Measurements from ENCODE around the gene LRRC4B. TPM values are rescaled to one million over a fixed set of nuclear protein-coding genes. Genes with fewer than 3 reads are reported as not detected.

LRRC4B gene
- total RNA-seq, 2 donors from 2014 or later = 2.3 to 7.0 TPM

- H3K9ac ChIP-seq (ENCODE audit: extremely low read depth, low read length, poor library complexity, severe bottlenecking) = no peak overlapping the region
- H3K27ac Mint-ChIP-seq = no peak overlapping the region
- peaks cover 4% of the 10 kb centered on the region for H3K36me3 Mint-ChIP-seq (ENCODE audit: low read depth)
- no peak for TF ChIP-seq CTCF (conservative IDR thresholded peaks at IDR 0.05)
- H3K4me3 Mint-ChIP-seq = no peak overlapping the region
- H3K36me3 ChIP-seq (ENCODE audit: control insufficient read depth, insufficient read depth, low read length) = no peaks in the 10 kb centered on the region
- peaks cover 11% of the 10 kb centered on the region for H3K27me3 ChIP-seq (ENCODE audit: control insufficient read depth, insufficient read depth, low read length, poor library complexity, severe bottlenecking)
- DNase-seq = no peak
- H3K9me3 Mint-ChIP-seq = peaks cover 28% of the 10 kb centered on the region
- peaks cover 10% of the 10 kb centered on the region for H3K9me3 ChIP-seq (ENCODE audit: control insufficient read depth, low read length)
- no peaks in the 10 kb centered on the region for H3K4me1 ChIP-seq (ENCODE audit: control insufficient read depth, insufficient read depth, low read length)
- 74 to 84% methylated on average over 3 to 4 of the region's 4 CpGs for WGBS, 2 experiments (ENCODE audit: insufficient coverage in 1 of 2, insufficient read length in 1 of 2)
- peaks cover 65% of the 10 kb centered on the region for H3K27me3 Mint-ChIP-seq (ENCODE audit: insufficient read depth)
- H3K27ac ChIP-seq (ENCODE audit: low read depth, low read length) = no peak overlapping the region
- H3K4me1 Mint-ChIP-seq = no peaks in the 10 kb centered on the region
- no peak overlapping the region for H3K4me3 ChIP-seq (ENCODE audit: low read length)
Observed at GRCh38 chr19:50602935-50603334, 34.7 kb upstream of the LRRC4B start.

- H3K36me3 ChIP-seq (ENCODE audit: control insufficient read depth, insufficient read depth, low read length) = no peaks in the 10 kb centered on the region
- H3K9ac ChIP-seq (ENCODE audit: extremely low read depth, low read length, poor library complexity, severe bottlenecking) = no peak overlapping the region
- peaks cover 4% of the 10 kb centered on the region for H3K36me3 Mint-ChIP-seq (ENCODE audit: low read depth)
- H3K9me3 Mint-ChIP-seq = peaks cover 23% of the 10 kb centered on the region
- no peak overlapping the region for H3K27ac ChIP-seq (ENCODE audit: low read depth, low read length)
- H3K4me3 ChIP-seq (ENCODE audit: low read length) = no peak overlapping the region
- no peak for TF ChIP-seq CTCF (conservative IDR thresholded peaks at IDR 0.05)
- no peak for DNase-seq
- H3K4me1 ChIP-seq (ENCODE audit: control insufficient read depth, insufficient read depth, low read length) = no peaks in the 10 kb centered on the region
- peaks cover 10% of the 10 kb centered on the region for H3K9me3 ChIP-seq (ENCODE audit: control insufficient read depth, low read length)
- H3K27me3 Mint-ChIP-seq (ENCODE audit: insufficient read depth) = peaks cover 60% of the 10 kb centered on the region
- H3K4me3 Mint-ChIP-seq = no peak overlapping the region
- H3K27me3 ChIP-seq (ENCODE audit: control insufficient read depth, insufficient read depth, low read length, poor library complexity, severe bottlenecking) = peaks cover 10% of the 10 kb centered on the region
- 83 to 85% methylated on average over 5 of the region's 6 CpGs for WGBS, 2 experiments (ENCODE audit: insufficient coverage in 1 of 2, insufficient read length in 1 of 2)
- no peak overlapping the region for H3K27ac Mint-ChIP-seq
- no peaks in the 10 kb centered on the region for H3K4me1 Mint-ChIP-seq
Observed at GRCh38 chr19:50602496-50602895, 34.3 kb upstream of the LRRC4B start.

- Mint-ChIP-seq H3K27me3 (ENCODE audit: insufficient read depth) (peaks cover 56% of the 10 kb centered on the region), H3K27ac (no peak overlapping the region), H3K9me3 (peaks cover 19% of the 10 kb centered on the region), H3K36me3 (ENCODE audit: low read depth) (peaks cover 1% of the 10 kb centered on the region), H3K4me1 (no peaks in the 10 kb centered on the region), H3K4me3 (no peak overlapping the region)
- H3K9me3 ChIP-seq (ENCODE audit: control insufficient read depth, low read length) = peaks cover 10% of the 10 kb centered on the region
- no peak overlapping the region for H3K9ac ChIP-seq (ENCODE audit: extremely low read depth, low read length, poor library complexity, severe bottlenecking)
- no peak for DNase-seq
- WGBS, 2 experiments (ENCODE audit: insufficient coverage in 1 of 2, insufficient read length in 1 of 2) = 81 to 83% methylated on average over 3 to 5 of the region's 5 CpGs
- H3K4me3 ChIP-seq (ENCODE audit: low read length) = no peak overlapping the region
- no peak overlapping the region for H3K27ac ChIP-seq (ENCODE audit: low read depth, low read length)
- no peaks in the 10 kb centered on the region for H3K36me3 ChIP-seq (ENCODE audit: control insufficient read depth, insufficient read depth, low read length)
- peaks cover 6% of the 10 kb centered on the region for H3K27me3 ChIP-seq (ENCODE audit: control insufficient read depth, insufficient read depth, low read length, poor library complexity, severe bottlenecking)
- no peak for TF ChIP-seq CTCF (conservative IDR thresholded peaks at IDR 0.05)
- no peaks in the 10 kb centered on the region for H3K4me1 ChIP-seq (ENCODE audit: control insufficient read depth, insufficient read depth, low read length)
Observed at GRCh38 chr19:50602089-50602422, 33.8 kb upstream of the LRRC4B start.

Data from endodermal cell (in vitro differentiated cells).